HG02610 (cell line): ENCODE data around the gene RBM6.

Experiments
- ATAC-seq: cut with Tn5 transposase; IDR thresholded peaks from one replicate; pipeline ENCODE4 v1.9.1; 2021; ENCODE audit warnings: mild to moderate bottlenecking, moderate library complexity; ENCODE audit not compliant: unreplicated experiment

RBM6 gene

GRCh38 chr3:50124052-50124799, 184.3 kb downstream of the RBM6 start:
- no peak for ATAC-seq

GRCh38 chr3:50124800-50125178, 184.8 kb downstream of the RBM6 start:
- no peak for ATAC-seq

- ATAC-seq, result no peak
Observed at GRCh38 chr3:50125541-50126286, 185.8 kb downstream of the RBM6 start.

- ATAC-seq, result no peak
Observed at GRCh38 chr3:50126287-50127211, 186.6 kb downstream of the RBM6 start.
